ENCODE data around the gene RNU1-4.
"Not testable (repeated sequence)": the region's sequence is repeated elsewhere in the genome, so short reads cannot be mapped to it uniquely, and the experiment has no call there.

- not testable (repeated sequence) for TF ChIP-seq POLR2AphosphoS5 (IDR thresholded peaks at IDR 0.05); POLR2A (IDR thresholded peaks at IDR 0.05; ENCODE audit: low read depth); CTCF (IDR thresholded peaks at IDR 0.05); EP300 (IDR thresholded peaks at IDR 0.05)
Measured at GRCh38 chr1:16696507-16697150, 43.7 kb upstream of the RNU1-4 start.
